Neural progenitor cell (in vitro differentiated cells): Measurements from ENCODE around the gene OR2A12. TPM values are rescaled to one million over a fixed set of nuclear protein-coding genes. Genes with fewer than 3 reads are reported as not detected.
"Not testable (repeated sequence)": the region's sequence is repeated elsewhere in the genome, so short reads cannot be mapped to it uniquely, and the experiment has no call there.

ENCODE experiments used
- DNase-seq: peaks from one replicate; pipeline ENCODE4 v3.0.0-alpha.2; 2016; ENCODE audit warnings: low spot score
- H2AFZ ChIP-seq: fragments of 200-600 bp; sonication (generic); replicated peaks from 2 replicates; pipeline ENCODE4 v1.6.1; 2016; ENCODE audit warnings: antibody characterized with exemption
- H3F3A ChIP-seq: fragments of 200-600 bp; sonication (generic); 2 replicates; pipeline ENCODE4 v1.6.1; 2016; ENCODE audit warnings: antibody characterized with exemption, low read depth
- H3K27ac ChIP-seq: fragments of 200-600 bp; sonication (generic); 2 replicates; pipeline ENCODE4 v1.5.1; 2016; ENCODE audit warnings: mild to moderate bottlenecking
- H3K27me3 ChIP-seq: fragments of 200-600 bp; sonication (generic); 2 replicates; pipeline ENCODE4 v1.6.1; 2016; ENCODE audit warnings: mild to moderate bottlenecking, moderate library complexity
- H3K36me3 ChIP-seq: fragments of 200-600 bp; sonication (generic); 2 replicates; pipeline ENCODE4 v1.5.1; 2016
- H3K4me1 ChIP-seq: fragments of 200-600 bp; sonication (generic); 2 replicates; pipeline ENCODE4 v1.6.1; 2016; ENCODE audit warnings: mixed run types
- H3K4me2 ChIP-seq: fragments of 200-600 bp; sonication (generic); 2 replicates; pipeline ENCODE4 v1.6.1; 2016
- H3K4me3 ChIP-seq: fragments of 200-600 bp; sonication (generic); 2 replicates; pipeline ENCODE4 v1.5.1; 2016
- H3K79me2 ChIP-seq: fragments of 200-600 bp; sonication (generic); 2 replicates; pipeline ENCODE4 v1.6.1; 2016; ENCODE audit warnings: low read depth
- H3K9ac ChIP-seq: fragments of 200-600 bp; sonication (generic); 2 replicates; pipeline ENCODE4 v1.6.1; 2016
- H3K9me3 ChIP-seq: fragments of 200-600 bp; sonication (generic); 2 replicates; pipeline ENCODE4 v1.5.1; 2016; ENCODE audit warnings: low read depth
- H4K20me1 ChIP-seq: fragments of 200-600 bp; sonication (generic); 2 replicates; pipeline ENCODE4 v1.6.1; 2016; ENCODE audit warnings: low read depth
- H3K27ac Mint-ChIP-seq: 3 replicates; pipeline ENCODE4 v1.8.0; 2021; ENCODE audit warnings: mixed read lengths
- H3K27me3 Mint-ChIP-seq: 2 replicates; pipeline ENCODE4 v1.8.0; 2022; ENCODE audit warnings: low read depth, mild to moderate bottlenecking, inconsistent platforms, moderate library complexity, mixed read lengths; ENCODE audit not compliant: insufficient read depth
- H3K36me3 Mint-ChIP-seq: 3 replicates; pipeline ENCODE4 v1.8.0; 2021; ENCODE audit warnings: mixed read lengths
- H3K4me1 Mint-ChIP-seq: 3 replicates; pipeline ENCODE4 v1.8.0; 2021; ENCODE audit warnings: mixed read lengths
- H3K4me3 Mint-ChIP-seq: 3 replicates; pipeline ENCODE4 v1.8.0; 2021; ENCODE audit warnings: mild to moderate bottlenecking, moderate library complexity, mixed read lengths
- H3K9me3 Mint-ChIP-seq: 3 replicates; pipeline ENCODE4 v1.8.0; 2020; ENCODE audit warnings: mixed read lengths
- CTCF ChIP-seq: fragments of 200-600 bp; sonication (generic); IDR thresholded peaks from 2 replicates; pipeline ENCODE4 v1.5.1; 2017; ENCODE audit warnings: antibody characterized with exemption, mild to moderate bottlenecking
- EZH2 ChIP-seq: fragments of 200-600 bp; sonication (generic); IDR thresholded peaks from 2 replicates; pipeline ENCODE4 v1.6.1; 2017; ENCODE audit warnings: antibody characterized with exemption, mild to moderate bottlenecking, moderate library complexity
- EZH2phosphoT487 ChIP-seq: fragments of 200-600 bp; sonication (generic); IDR thresholded peaks from 2 replicates; pipeline ENCODE4 v1.6.1; 2017; ENCODE audit warnings: antibody characterized with exemption
- total RNA-seq: library from RNA; depleted of rRNA; stranded (reverse); fragments of >200 nt; gene quantifications from 2 replicates; pipeline ENCODE4 v1.2.3, GENCODE V29; 2015; ENCODE audit warnings: low replicate concordance

The OR2A12 gene
- total RNA-seq, 1 donor from 2014 or later: not detected

GRCh38 chr7:144050093-144050492 lies 36.0 kb upstream of the OR2A12 start:
- Histone ChIP-seq H4K20me1 (no peaks in the 10 kb centered on the region), H3F3A (no peaks in the 10 kb centered on the region), H3K79me2 (no peaks in the 10 kb centered on the region), H3K27ac (no peak overlapping the region), H3K36me3 (no peaks in the 10 kb centered on the region), H3K9ac (no peak overlapping the region), H3K9me3 (no peaks in the 10 kb centered on the region), H3K4me3 (no peak overlapping the region), H2AFZ (no peak overlapping the region), H3K27me3 (no peaks in the 10 kb centered on the region), H3K4me2 (no peak overlapping the region), H3K4me1 (no peaks in the 10 kb centered on the region)
- Mint-ChIP-seq H3K36me3 (no peaks in the 10 kb centered on the region), H3K27me3 (no peaks in the 10 kb centered on the region), H3K27ac (no peak overlapping the region), H3K9me3 (no peaks in the 10 kb centered on the region), H3K4me3 (no peak overlapping the region), H3K4me1 (peaks cover 5% of the 10 kb centered on the region)
- no peak for DNase-seq
- TF ChIP-seq EZH2phosphoT487: no peak

- not testable (repeated sequence) for H2AFZ ChIP-seq, H3K4me3 ChIP-seq, H3K36me3 ChIP-seq, DNase-seq, H3K79me2 ChIP-seq, H3F3A ChIP-seq, H4K20me1 ChIP-seq, H3K27me3 Mint-ChIP-seq, H3K4me3 Mint-ChIP-seq, H3K9me3 ChIP-seq, H3K9me3 Mint-ChIP-seq, H3K27ac ChIP-seq, H3K27ac Mint-ChIP-seq, H3K9ac ChIP-seq, H3K4me2 ChIP-seq, H3K4me1 ChIP-seq, H3K27me3 ChIP-seq, H3K36me3 Mint-ChIP-seq, H3K4me1 Mint-ChIP-seq
Observed at GRCh38 chr7:144050884-144051283, 35.2 kb upstream of the OR2A12 start.

- Histone ChIP-seq H3K9ac (no peak overlapping the region), H3K4me1 (no peaks in the 10 kb centered on the region), H2AFZ (no peak overlapping the region), H3F3A (no peaks in the 10 kb centered on the region), H3K4me2 (no peak overlapping the region), H3K36me3 (no peaks in the 10 kb centered on the region), H4K20me1 (no peaks in the 10 kb centered on the region), H3K27ac (no peak overlapping the region), H3K9me3 (no peaks in the 10 kb centered on the region), H3K27me3 (no peaks in the 10 kb centered on the region), H3K79me2 (no peaks in the 10 kb centered on the region), H3K4me3 (no peak overlapping the region)
- no peak overlapping the region for H3K4me3 Mint-ChIP-seq
- H3K4me1 Mint-ChIP-seq: no peaks in the 10 kb centered on the region
- TF ChIP-seq CTCF: no peak
- no peak for TF ChIP-seq EZH2
- TF ChIP-seq EZH2phosphoT487: no peak
- H3K27me3 Mint-ChIP-seq: no peaks in the 10 kb centered on the region
- no peaks in the 10 kb centered on the region for H3K36me3 Mint-ChIP-seq
- DNase-seq: no peak
- no peaks in the 10 kb centered on the region for H3K9me3 Mint-ChIP-seq
- no peak overlapping the region for H3K27ac Mint-ChIP-seq
Observed at GRCh38 chr7:144057954-144058353, 28.1 kb upstream of the OR2A12 start.

GRCh38 chr7:144063710-144064109 lies 22.4 kb upstream of the OR2A12 start:
- no peak overlapping the region for H3K4me2 ChIP-seq
- DNase-seq: peak; percentile 14
- H3K27me3 ChIP-seq: no peaks in the 10 kb centered on the region
- H4K20me1 ChIP-seq: no peaks in the 10 kb centered on the region
- H3K9ac ChIP-seq: no peak overlapping the region
- H3K27me3 Mint-ChIP-seq: no peaks in the 10 kb centered on the region
- H3K36me3 Mint-ChIP-seq: no peaks in the 10 kb centered on the region
- H3K9me3 ChIP-seq: no peaks in the 10 kb centered on the region
- no peaks in the 10 kb centered on the region for H3K4me1 ChIP-seq
- no peak overlapping the region for H3K27ac ChIP-seq
- no peak overlapping the region for H3K4me3 Mint-ChIP-seq
- no peaks in the 10 kb centered on the region for H3K79me2 ChIP-seq
- no peaks in the 10 kb centered on the region for H3K36me3 ChIP-seq
- H3K9me3 Mint-ChIP-seq: no peaks in the 10 kb centered on the region
- no peaks in the 10 kb centered on the region for H3F3A ChIP-seq
- H3K4me1 Mint-ChIP-seq: no peaks in the 10 kb centered on the region
- TF ChIP-seq EZH2phosphoT487 (no peak), CTCF (peak; percentile 61), EZH2 (no peak)
- H2AFZ ChIP-seq: no peak overlapping the region
- H3K4me3 ChIP-seq: no peak overlapping the region
- H3K27ac Mint-ChIP-seq: no peak overlapping the region
